Activated naive CD4-positive, alpha-beta T cell treated with anti-CD3 and anti-CD28 coated beads for 36 hours (primary cell): ENCODE data around the gene DIPK1B. TPM values are rescaled to one million over a fixed set of nuclear protein-coding genes. Genes with fewer than 3 reads are reported as not detected.

Experiments used
- CTCF ChIA-PET: fragments of 350-600 bp; sonication (Branson Sonifier 250); formaldehyde crosslinking; loops from one replicate; lab custom pipeline; 2021; ENCODE audit warnings: antibody characterized with exemption; lab: Charles Lee
- DNase-seq: peaks from one replicate; pipeline ENCODE4 v3.0.0-alpha.2; 2020
- H3K27ac Mint-ChIP-seq: one replicate; pipeline ENCODE4 v1.8.0; 2021; ENCODE audit warnings: mild to moderate bottlenecking, mixed read lengths
- H3K27me3 Mint-ChIP-seq: one replicate; pipeline ENCODE4 v1.8.0; 2021; ENCODE audit warnings: low read depth, mixed read lengths
- H3K36me3 Mint-ChIP-seq: one replicate; pipeline ENCODE4 v1.8.0; 2021; ENCODE audit warnings: low read depth, mixed read lengths
- H3K4me1 Mint-ChIP-seq: one replicate; pipeline ENCODE4 v1.8.0; 2021; ENCODE audit warnings: low read depth, mixed read lengths
- H3K4me3 Mint-ChIP-seq: one replicate; pipeline ENCODE4 v1.8.0; 2021; ENCODE audit warnings: mild to moderate bottlenecking, moderate library complexity, mixed read lengths
- H3K9me3 Mint-ChIP-seq: one replicate; pipeline ENCODE4 v1.8.0; 2021; ENCODE audit warnings: mixed read lengths
- intact Hi-C: fragments of 100-400 bp; cut with micrococcal nuclease; formaldehyde crosslinking; loops from one replicate; pipeline ENCODE4 v1.15.1; 2023
- total RNA-seq, 2 experiments: library from RNA; stranded (reverse); gene quantifications; one replicate each; pipeline ENCODE4 v1.2.3, GENCODE V29; 2021

Gene DIPK1B
- under 1 TPM in 1 of 2 experiments, not detected in 1; 0.10 TPM for total RNA-seq

- no peaks in the 10 kb centered on the region for H3K36me3 Mint-ChIP-seq
- no peak for DNase-seq
- peaks cover 31% of the 10 kb centered on the region for H3K27me3 Mint-ChIP-seq
- peaks cover 4% of the 10 kb centered on the region for H3K4me1 Mint-ChIP-seq
- H3K27ac Mint-ChIP-seq: no peak within 1 kb of the TSS
- intact Hi-C loops: no loop called here
- CTCF ChIA-PET: no interaction called here
- H3K9me3 Mint-ChIP-seq: no peaks in the 10 kb centered on the region
- peak within 1 kb of the TSS; percentile 41 for H3K4me3 Mint-ChIP-seq
These were observed at the start of gene DIPK1B for GRCh38 chr9:136711751-136712689. TSS of gene DIPK1B (plus strand) at chr9:136712572. CDS start at chr9:136712666, 94 bp downstream.

- H3K27me3 Mint-ChIP-seq: peaks cover 22% of the 10 kb centered on the region
- no peaks in the 10 kb centered on the region for H3K9me3 Mint-ChIP-seq
- peaks cover 10% of the 10 kb centered on the region for H3K4me1 Mint-ChIP-seq
- no peaks in the 10 kb centered on the region for H3K36me3 Mint-ChIP-seq
- no peak for DNase-seq
- H3K27ac Mint-ChIP-seq: no peak within 1 kb of the TSS
- no peak within 1 kb of the TSS for H3K4me3 Mint-ChIP-seq
- intact Hi-C loops: no loop called here
- CTCF ChIA-PET: interaction anchor here (0.9 kb wide), 1 partner anchor 9 kb away, joined by 4 read pairs; no protein-coding TSS in a partner anchor
These were observed 49.5 kb upstream of the DIPK1B start, which contains the start of gene EGFL7 for GRCh38 chr9:136662656-136663581. TSS of gene EGFL7 (plus strand) at chr9:136662916. CDS start at chr9:136668283, 5,367 bp downstream.

DNA sequence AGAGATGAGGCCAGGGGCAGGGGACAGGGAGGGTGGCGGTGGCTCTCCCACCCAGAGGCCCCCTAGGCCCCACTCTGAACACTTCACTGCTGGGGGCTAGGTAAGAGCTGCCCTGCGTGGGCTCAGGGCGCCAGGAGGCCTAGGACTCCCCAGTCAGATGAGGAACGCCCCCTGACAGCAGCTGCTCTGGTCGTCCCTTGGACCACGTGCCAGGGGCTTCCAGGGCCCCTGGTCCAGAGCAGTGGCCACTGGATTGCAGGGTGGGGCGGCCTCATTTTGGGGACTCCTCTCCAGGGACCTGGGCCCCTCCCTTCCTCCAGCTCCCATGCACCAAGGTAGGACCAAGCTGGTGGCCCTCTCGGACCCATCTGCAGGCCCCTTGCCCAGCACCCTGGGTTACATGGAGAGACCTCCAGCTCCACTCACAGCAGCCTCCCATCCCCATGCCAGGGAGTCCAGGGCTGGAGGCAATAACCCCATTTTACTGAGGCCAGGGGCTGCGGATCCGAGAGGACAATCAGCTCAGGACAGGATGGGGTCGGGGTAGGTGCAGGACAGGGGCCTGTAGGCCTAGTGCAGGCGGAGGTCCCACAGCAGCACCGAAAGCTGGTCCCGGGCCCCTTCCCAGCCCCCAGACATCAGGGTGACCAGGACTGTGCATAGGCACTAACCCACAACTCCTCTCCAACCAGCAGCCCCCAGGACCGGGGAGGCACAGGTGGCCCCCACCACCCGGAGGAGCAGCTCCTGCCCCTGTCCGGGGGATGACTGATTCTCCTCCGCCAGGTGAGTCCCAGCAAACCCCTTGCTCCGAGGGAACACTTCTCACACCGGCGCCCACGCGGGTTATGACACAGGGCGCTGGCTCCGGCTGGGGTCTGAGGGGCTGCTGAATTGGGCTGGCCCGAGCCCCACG lies 48.1 kb upstream of the DIPK1B start:
- peaks cover 5% of the 10 kb centered on the region for H3K4me1 Mint-ChIP-seq
- intact Hi-C loops: no loop called here
- H3K36me3 Mint-ChIP-seq: no peaks in the 10 kb centered on the region
- no peak overlapping the region for H3K4me3 Mint-ChIP-seq
- H3K27me3 Mint-ChIP-seq: peaks cover 13% of the 10 kb centered on the region
- no peak for DNase-seq
- CTCF ChIA-PET: interaction anchor here (0.7 to 1.3 kb wide), 2 partner anchors 38 to 44 kb away, joined by 3 to 4 read pairs; no protein-coding TSS in a partner anchor
- no peak overlapping the region for H3K27ac Mint-ChIP-seq
- no peaks in the 10 kb centered on the region for H3K9me3 Mint-ChIP-seq

DNA sequence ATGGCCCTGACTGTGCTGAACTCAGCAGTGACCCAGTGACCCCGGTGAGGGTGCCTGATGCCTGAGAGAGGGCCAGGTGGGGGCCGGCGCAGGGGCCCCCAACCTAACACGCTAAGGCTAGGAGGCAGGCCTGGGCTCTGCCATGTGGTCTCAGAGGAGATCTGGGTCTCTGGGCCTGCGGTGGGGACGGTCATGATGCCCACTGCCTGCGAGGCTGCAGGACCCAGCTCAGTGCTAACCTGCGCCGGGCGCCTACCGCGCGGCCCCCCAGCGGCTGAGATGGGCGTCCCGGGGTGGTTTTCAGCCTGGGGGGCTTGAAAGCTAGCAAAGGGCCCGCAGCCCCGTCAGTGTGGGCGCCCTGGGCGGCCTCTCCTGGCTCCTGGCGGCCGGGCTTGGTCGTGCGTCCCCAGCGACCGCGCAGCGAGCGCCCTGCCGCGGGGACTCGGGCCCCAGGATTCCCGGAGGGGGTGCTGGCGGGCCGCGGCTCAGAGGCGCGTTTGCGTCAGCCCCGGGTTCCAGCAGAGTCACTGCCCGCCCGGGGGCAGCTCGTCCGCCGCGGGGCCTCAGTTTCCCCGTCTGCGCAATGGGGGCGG lies 47.2 kb upstream of the DIPK1B start:
- intact Hi-C loops: no loop called here
- Mint-ChIP-seq H3K36me3 (no peaks in the 10 kb centered on the region), H3K27me3 (peaks cover 9% of the 10 kb centered on the region), H3K9me3 (no peaks in the 10 kb centered on the region), H3K27ac (no peak overlapping the region), H3K4me1 (peaks cover 5% of the 10 kb centered on the region), H3K4me3 (peak overlapping the region; percentile 66)
- CTCF ChIA-PET: interaction anchor here (1.3 kb wide), 1 partner anchor 43 kb away, joined by 4 read pairs; no protein-coding TSS in a partner anchor
- no peak for DNase-seq

DNA sequence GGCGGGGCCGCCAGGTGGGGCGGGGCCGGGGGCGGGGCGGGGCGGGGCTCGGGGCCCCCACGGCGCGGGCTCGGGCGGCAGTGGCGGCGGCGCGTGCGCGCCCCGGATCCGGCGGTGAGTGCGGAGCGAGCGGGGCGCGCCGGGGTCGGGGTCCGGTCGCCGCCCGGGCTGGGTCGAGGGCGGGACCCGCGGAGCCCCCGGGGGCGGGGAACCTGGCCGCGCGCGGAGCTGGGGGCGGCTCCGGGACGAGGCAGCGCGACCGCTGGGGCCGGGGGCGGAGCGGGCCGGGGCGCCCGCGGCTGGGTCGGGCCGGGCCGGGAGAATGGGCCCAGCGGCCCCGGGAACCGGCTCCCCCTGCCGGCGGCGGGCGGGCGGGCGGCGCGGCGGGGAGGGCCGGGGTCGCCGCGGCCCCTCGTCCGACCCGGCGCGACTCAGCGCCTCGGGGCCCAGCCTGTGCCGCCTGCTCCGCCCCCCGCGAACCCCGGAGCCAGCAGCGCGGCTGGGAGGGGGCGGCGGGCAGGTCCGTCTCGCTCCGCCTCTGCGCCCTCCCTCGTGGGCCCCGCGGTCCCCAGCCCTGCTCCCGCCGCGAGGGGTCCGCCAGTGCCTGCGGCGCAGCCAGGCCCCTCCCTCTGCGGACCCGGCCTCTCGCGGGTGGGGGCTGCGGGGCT lies 46.5 kb upstream of the DIPK1B start:
- H3K4me3 Mint-ChIP-seq: no peak overlapping the region
- H3K9me3 Mint-ChIP-seq: no peaks in the 10 kb centered on the region
- no peaks in the 10 kb centered on the region for H3K36me3 Mint-ChIP-seq
- CTCF ChIA-PET: interaction anchor here (1.3 kb wide), 1 partner anchor 42 kb away, joined by 4 read pairs; no protein-coding TSS in a partner anchor
- peaks cover 5% of the 10 kb centered on the region for H3K4me1 Mint-ChIP-seq
- no peak overlapping the region for H3K27ac Mint-ChIP-seq
- no peak for DNase-seq
- intact Hi-C loops: no loop called here
- H3K27me3 Mint-ChIP-seq: peaks cover 9% of the 10 kb centered on the region

GRCh38 chr9:136666372-136667213 lies 45.8 kb upstream of the DIPK1B start:
- intact Hi-C loops: no loop called here
- no peaks in the 10 kb centered on the region for H3K36me3 Mint-ChIP-seq
- H3K4me1 Mint-ChIP-seq: peaks cover 5% of the 10 kb centered on the region
- CTCF ChIA-PET: interaction anchor here (0.7 kb wide), 1 partner anchor 70 kb away, joined by 3 read pairs; no protein-coding TSS in a partner anchor
- H3K9me3 Mint-ChIP-seq: no peaks in the 10 kb centered on the region
- peak overlapping the region; percentile 50 for H3K4me3 Mint-ChIP-seq
- peaks cover 9% of the 10 kb centered on the region for H3K27me3 Mint-ChIP-seq
- no peak overlapping the region for H3K27ac Mint-ChIP-seq
- DNase-seq: no peak

- Mint-ChIP-seq H3K36me3 (no peaks in the 10 kb centered on the region), H3K4me1 (peaks cover 5% of the 10 kb centered on the region), H3K27me3 (peaks cover 9% of the 10 kb centered on the region), H3K27ac (no peak overlapping the region), H3K9me3 (no peaks in the 10 kb centered on the region), H3K4me3 (no peak overlapping the region)
- no peak for DNase-seq
- CTCF ChIA-PET: interaction anchor here (0.7 kb wide), 1 partner anchor 70 kb away, joined by 3 read pairs; no protein-coding TSS in a partner anchor
- intact Hi-C loops: no loop called here
These were observed 45.0 kb upstream of the DIPK1B start for GRCh38 chr9:136667214-136667939.

DNA sequence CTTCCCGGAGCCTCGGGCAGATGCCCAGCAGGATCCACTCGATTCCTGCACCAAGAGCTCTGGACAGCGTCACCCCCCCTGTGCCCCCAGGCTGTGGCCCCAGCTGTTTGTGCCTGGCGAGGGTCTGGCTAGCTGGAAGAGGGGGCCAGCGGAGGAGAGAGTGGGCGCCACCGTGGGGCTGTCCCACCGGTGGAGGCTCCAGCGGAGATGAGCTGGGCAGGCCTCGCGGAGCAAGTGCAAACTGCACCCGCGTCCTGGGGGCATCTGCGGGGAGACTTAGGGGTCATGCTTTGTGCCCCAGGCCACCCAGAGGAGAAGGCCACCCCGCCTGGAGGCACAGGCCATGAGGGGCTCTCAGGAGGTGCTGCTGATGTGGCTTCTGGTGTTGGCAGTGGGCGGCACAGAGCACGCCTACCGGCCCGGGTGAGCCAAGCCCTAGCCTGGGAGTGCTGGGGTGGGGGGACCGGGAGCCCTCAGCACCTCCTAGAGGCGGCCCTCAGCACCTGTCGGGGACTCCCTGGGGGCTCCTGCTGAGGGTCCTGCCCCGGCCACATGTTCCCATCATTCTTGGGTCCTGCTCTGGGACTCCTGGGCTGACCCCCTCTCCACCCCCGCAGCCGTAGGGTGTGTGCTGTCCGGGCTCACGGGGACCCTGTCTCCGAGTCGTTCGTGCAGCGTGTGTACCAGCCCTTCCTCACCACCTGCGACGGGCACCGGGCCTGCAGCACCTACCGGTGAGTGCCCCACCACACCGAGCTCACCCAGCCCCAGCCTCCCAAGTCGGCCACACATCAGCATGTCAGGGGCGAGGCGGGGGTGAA lies 44.2 kb upstream of the DIPK1B start:
- Mint-ChIP-seq H3K4me3 (no peak overlapping the region), H3K27me3 (peaks cover 9% of the 10 kb centered on the region), H3K36me3 (no peaks in the 10 kb centered on the region), H3K4me1 (peaks cover 5% of the 10 kb centered on the region), H3K27ac (no peak overlapping the region), H3K9me3 (no peaks in the 10 kb centered on the region)
- intact Hi-C loops: no loop called here
- DNase-seq: no peak
- CTCF ChIA-PET: no interaction called here
